ENCODE data around the gene SPECC1L.

Gene SPECC1L

GRCh38 chr22:24432059-24432853 lies 161.6 kb downstream of the SPECC1L start:
- Histone ChIP-seq H3K27ac (peak overlapping the region; percentile 42 to 64), H3K36me3 (no peaks in the 10 kb centered on the region), H3K4me3 (no peak overlapping the region), H3K27me3 (no peaks in the 10 kb centered on the region), H3K4me1 (peaks cover 0 to 49% (median 29%) of the 10 kb centered on the region in 4 donors), H3K9me3 (no peaks in the 10 kb centered on the region)
- DNase-seq = peak in 1 of 2 donors; percentile 87
- TF ChIP-seq, protein P1, sequence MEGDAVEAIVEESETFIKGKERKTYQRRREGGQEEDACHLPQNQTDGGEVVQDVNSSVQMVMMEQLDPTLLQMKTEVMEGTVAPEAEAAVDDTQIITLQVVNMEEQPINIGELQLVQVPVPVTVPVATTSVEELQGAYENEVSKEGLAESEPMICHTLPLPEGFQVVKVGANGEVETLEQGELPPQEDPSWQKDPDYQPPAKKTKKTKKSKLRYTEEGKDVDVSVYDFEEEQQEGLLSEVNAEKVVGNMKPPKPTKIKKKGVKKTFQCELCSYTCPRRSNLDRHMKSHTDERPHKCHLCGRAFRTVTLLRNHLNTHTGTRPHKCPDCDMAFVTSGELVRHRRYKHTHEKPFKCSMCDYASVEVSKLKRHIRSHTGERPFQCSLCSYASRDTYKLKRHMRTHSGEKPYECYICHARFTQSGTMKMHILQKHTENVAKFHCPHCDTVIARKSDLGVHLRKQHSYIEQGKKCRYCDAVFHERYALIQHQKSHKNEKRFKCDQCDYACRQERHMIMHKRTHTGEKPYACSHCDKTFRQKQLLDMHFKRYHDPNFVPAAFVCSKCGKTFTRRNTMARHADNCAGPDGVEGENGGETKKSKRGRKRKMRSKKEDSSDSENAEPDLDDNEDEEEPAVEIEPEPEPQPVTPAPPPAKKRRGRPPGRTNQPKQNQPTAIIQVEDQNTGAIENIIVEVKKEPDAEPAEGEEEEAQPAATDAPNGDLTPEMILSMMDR (IDR thresholded peaks at IDR 0.05) = no peak
- intact Hi-C loops (cut with DNase I; ENCODE audit: low total_unique reads) = no loop called here

DNA sequence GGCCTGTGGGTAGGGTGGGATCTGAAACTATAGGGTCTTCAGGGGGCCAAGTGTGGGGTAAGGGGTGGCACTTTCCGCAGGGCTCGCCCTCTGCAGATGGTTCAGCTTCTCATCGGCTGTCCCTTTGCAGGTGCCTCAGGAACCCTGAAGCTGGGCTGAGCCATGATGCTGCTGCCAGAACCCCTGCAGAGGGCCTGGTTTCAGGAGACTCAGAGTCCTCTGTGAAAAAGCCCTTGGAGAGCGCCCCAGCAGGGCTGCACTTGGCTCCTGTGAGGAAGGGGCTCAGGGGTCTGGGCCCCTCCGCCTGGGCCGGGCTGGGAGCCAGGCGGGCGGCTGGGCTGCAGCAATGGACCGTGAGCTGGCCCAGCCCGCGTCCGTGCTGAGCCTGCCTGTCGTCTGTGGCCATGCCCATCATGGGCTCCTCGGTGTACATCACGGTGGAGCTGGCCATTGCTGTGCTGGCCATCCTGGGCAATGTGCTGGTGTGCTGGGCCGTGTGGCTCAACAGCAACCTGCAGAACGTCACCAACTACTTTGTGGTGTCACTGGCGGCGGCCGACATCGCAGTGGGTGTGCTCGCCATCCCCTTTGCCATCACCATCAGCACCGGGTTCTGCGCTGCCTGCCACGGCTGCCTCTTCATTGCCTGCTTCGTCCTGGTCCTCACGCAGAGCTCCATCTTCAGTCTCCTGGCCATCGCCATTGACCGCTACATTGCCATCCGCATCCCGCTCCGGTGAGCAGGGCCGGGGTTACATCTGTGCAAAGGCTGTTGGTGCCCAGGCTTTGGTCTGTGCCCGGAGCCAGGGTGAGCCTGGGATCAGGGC lies 162.6 kb downstream of the SPECC1L start:
- no peaks in the 10 kb centered on the region for H3K36me3 ChIP-seq
- peaks cover 0 to 49% (median 29%) of the 10 kb centered on the region in 4 donors for H3K4me1 ChIP-seq
- H3K9me3 ChIP-seq = no peaks in the 10 kb centered on the region
- H3K27ac ChIP-seq = peak overlapping the region; percentile 3 to 64
- H3K27me3 ChIP-seq = no peaks in the 10 kb centered on the region
- H3K4me3 ChIP-seq = no peak overlapping the region
- DNase-seq = no peak
- intact Hi-C loops (cut with DNase I; ENCODE audit: low total_unique reads) = no loop called here
- TF ChIP-seq, protein P1 (IDR thresholded peaks at IDR 0.05) = no peak

DNA sequence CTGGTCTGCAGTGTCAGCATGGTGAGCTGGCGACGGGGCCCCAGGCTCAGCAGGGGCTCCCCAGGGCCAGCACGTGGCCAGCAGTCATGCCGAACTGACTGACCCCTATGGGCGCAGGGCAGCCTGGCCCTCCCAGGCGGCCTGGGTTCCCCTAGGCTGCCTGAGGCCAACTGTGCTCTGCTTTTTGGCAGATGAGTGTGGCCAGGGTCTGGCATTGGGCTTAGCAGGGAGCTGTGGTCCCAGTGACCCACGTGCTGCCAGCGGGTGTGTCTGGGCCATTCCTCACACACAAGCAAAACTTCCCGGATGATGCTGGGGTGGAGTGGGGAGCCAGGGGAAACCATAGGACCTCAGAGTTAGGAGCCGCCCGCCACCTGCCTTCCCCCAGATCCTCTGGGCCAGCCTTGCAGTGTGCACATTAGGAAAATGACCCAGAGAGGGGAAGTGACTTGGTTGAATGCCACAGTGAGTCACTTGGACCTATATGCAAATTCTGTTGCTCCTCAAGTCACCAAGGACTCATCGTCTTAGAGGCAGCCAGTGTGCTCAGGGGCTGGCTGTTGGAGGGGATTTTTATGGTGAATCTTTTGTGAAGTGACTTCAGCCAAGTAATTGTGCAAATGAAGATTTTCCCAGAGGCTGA lies 163.3 kb downstream of the SPECC1L start:
- Histone ChIP-seq H3K27ac (peak overlapping the region in 1 of 2 donors; percentile 3), H3K4me3 (no peak overlapping the region), H3K9me3 (no peaks in the 10 kb centered on the region), H3K4me1 (peaks cover 0 to 49% (median 29%) of the 10 kb centered on the region in 4 donors), H3K36me3 (no peaks in the 10 kb centered on the region), H3K27me3 (no peaks in the 10 kb centered on the region)
- DNase-seq = peak in 1 of 2 donors; percentile 63
- intact Hi-C loops (cut with DNase I; ENCODE audit: low total_unique reads) = no loop called here
- TF ChIP-seq, protein P1 (IDR thresholded peaks at IDR 0.05) = no peak

DNA sequence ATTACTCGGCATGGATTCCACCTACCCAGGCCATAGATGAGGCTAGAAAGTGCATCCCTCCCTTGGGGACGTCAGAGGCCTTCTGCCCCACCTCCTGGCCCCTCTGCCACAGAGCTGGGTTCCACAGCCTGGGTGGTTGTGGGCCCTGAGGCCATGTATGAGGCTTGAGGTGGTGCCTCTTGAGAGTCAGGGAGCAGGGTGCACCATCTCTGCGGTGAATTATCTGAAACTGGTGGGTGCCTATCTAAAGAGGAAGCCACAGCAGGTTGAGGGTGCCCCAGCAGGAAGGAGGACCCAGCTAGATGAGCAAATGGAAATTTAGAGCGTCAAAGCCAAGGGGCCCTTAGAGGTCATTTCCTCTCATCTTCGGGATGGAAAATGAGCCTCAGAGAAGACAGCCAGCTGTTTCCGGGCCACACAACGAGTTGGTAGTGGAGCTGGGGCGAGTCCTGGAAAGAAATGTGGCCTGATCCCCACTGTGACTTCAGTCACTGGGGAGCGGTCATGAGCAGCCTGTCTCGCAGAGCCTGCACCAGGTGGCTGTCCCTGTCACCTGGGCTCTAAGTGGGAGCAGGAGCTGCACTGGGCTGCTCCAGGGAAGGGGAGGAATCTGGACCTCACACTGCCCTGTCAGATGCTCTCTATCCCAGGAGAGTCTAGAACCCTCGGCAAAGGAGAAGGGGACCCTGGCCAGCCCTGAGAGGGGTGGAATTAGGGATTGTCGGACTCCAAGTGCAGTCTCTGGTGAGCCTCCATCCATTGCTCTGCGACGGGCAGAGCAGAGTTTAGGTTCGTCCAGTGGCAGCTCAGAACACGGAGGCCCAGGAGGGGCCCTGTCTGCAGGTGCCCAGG lies 164.1 kb downstream of the SPECC1L start:
- Histone ChIP-seq H3K36me3 (no peaks in the 10 kb centered on the region), H3K9me3 (no peaks in the 10 kb centered on the region), H3K4me3 (no peak overlapping the region), H3K4me1 (peaks cover 0 to 45% (median 29%) of the 10 kb centered on the region in 4 donors), H3K27ac (no peak overlapping the region), H3K27me3 (no peaks in the 10 kb centered on the region)
- TF ChIP-seq, protein P1 (IDR thresholded peaks at IDR 0.05) = no peak
- intact Hi-C loops (cut with DNase I; ENCODE audit: low total_unique reads) = no loop called here
- peak in 1 of 2 donors; percentile 61 for DNase-seq

GRCh38 chr22:24435323-24435645 lies 164.7 kb downstream of the SPECC1L start:
- Histone ChIP-seq H3K36me3 (no peaks in the 10 kb centered on the region), H3K4me3 (no peak overlapping the region), H3K27ac (no peak overlapping the region), H3K4me1 (peaks cover 0 to 40% (median 25%) of the 10 kb centered on the region in 4 donors), H3K9me3 (no peaks in the 10 kb centered on the region), H3K27me3 (no peaks in the 10 kb centered on the region)
- TF ChIP-seq, protein P1 (IDR thresholded peaks at IDR 0.05) = no peak
- DNase-seq = no peak
- intact Hi-C loops (cut with DNase I; ENCODE audit: low total_unique reads) = no loop called here
